WTC11 (cell line): ENCODE measurements around the gene RILP. TPM values are rescaled to one million over a fixed set of nuclear protein-coding genes. Genes with fewer than 3 reads are reported as not detected.

Source experiments
- ATAC-seq: fragments of 200-7000 bp; cut with Tn5 transposase; 2 replicates; pipeline ENCODE4 v1.10.0; 2021; ENCODE audit warnings: mild to moderate bottlenecking, moderate library complexity
- CTCF ChIA-PET: fragments of 300-600 bp; sonication (Branson Sonifier 250); formaldehyde crosslinking; loops from one replicate; lab custom pipeline; 2021; ENCODE audit warnings: antibody characterized with exemption; lab: Charles Lee
- POLR2A ChIA-PET: fragments of 350-600 bp; sonication (Branson Sonifier 250); formaldehyde crosslinking; loops from one replicate; lab custom pipeline; 2021; ENCODE audit warnings: antibody characterized with exemption; lab: Charles Lee
- DNase-seq: peaks from one replicate; pipeline ENCODE4 v3.0.0; 2021; ENCODE audit warnings: low spot score
- H3K27ac Mint-ChIP-seq: 2 replicates; pipeline ENCODE4 v1.8.0; 2021; ENCODE audit warnings: mixed read lengths
- H3K27me3 Mint-ChIP-seq: 2 replicates; pipeline ENCODE4 v1.8.0; 2021; ENCODE audit warnings: low read depth, mild to moderate bottlenecking, moderate library complexity, mixed read lengths
- H3K36me3 Mint-ChIP-seq: 2 replicates; pipeline ENCODE4 v1.8.0; 2021; ENCODE audit warnings: mixed read lengths
- H3K4me1 Mint-ChIP-seq: 2 replicates; pipeline ENCODE4 v1.8.0; 2022; ENCODE audit warnings: mixed read lengths
- H3K4me3 Mint-ChIP-seq: 2 replicates; pipeline ENCODE4 v1.8.0; 2021; ENCODE audit warnings: mild to moderate bottlenecking, moderate library complexity, mixed read lengths
- H3K9me3 Mint-ChIP-seq: 2 replicates; pipeline ENCODE4 v1.8.0; 2021; ENCODE audit warnings: mixed read lengths
- AR ChIP-seq: fragments of 250-450 bp; sonication (Bioruptor Pico); IDR thresholded peaks from 2 replicates; pipeline ENCODE4 v1.9.0; 2021; ENCODE audit warnings: mild to moderate bottlenecking
- CDX4 ChIP-seq: fragments of 250-450 bp; sonication (Bioruptor Pico); IDR thresholded peaks from 2 replicates; pipeline ENCODE4 v1.9.0; 2021; ENCODE audit warnings: moderate library complexity, mild to moderate bottlenecking, inconsistent platforms, borderline replicate concordance
- FOXJ3 ChIP-seq: sonication (generic); formaldehyde crosslinking; IDR thresholded peaks from 2 replicates; pipeline ENCODE4 v1.9.0; 2021; ENCODE audit warnings: missing genetic modification reagents, mild to moderate bottlenecking, borderline replicate concordance
- FOXP4 ChIP-seq: sonication (generic); formaldehyde crosslinking; IDR thresholded peaks from 2 replicates; pipeline ENCODE4 v1.8.0; 2022; ENCODE audit warnings: mild to moderate bottlenecking, missing genetic modification reagents
- GABPB1 ChIP-seq: sonication (generic); formaldehyde crosslinking; IDR thresholded peaks from 2 replicates; pipeline ENCODE4 v1.8.1; 2023; ENCODE audit warnings: mild to moderate bottlenecking, missing genetic modification reagents
- JUN ChIP-seq: sonication (generic); formaldehyde crosslinking; IDR thresholded peaks from 2 replicates; pipeline ENCODE4 v1.8.0; 2023; ENCODE audit warnings: mild to moderate bottlenecking, missing genetic modification reagents
- NFYB ChIP-seq: sonication (generic); formaldehyde crosslinking; conservative IDR thresholded peaks from 2 replicates; pipeline ENCODE4 v1.8.0; 2022; ENCODE audit warnings: low read depth, missing genetic modification reagents
- SMAD3 ChIP-seq: sonication (generic); formaldehyde crosslinking; IDR thresholded peaks from 2 replicates; pipeline ENCODE4 v1.8.0; 2022; ENCODE audit warnings: missing genetic modification reagents, mild to moderate bottlenecking, borderline replicate concordance
- SMAD4 ChIP-seq: sonication (generic); formaldehyde crosslinking; IDR thresholded peaks from 2 replicates; pipeline ENCODE4 v1.8.0; 2022; ENCODE audit warnings: mild to moderate bottlenecking, missing genetic modification reagents
- SP1 ChIP-seq: sonication (generic); formaldehyde crosslinking; conservative IDR thresholded peaks from 2 replicates; pipeline ENCODE4 v1.8.1; 2022; ENCODE audit warnings: missing genetic modification reagents
- TP53 ChIP-seq: sonication (generic); formaldehyde crosslinking; IDR thresholded peaks from 2 replicates; pipeline ENCODE4 v1.8.1; 2023; ENCODE audit warnings: mild to moderate bottlenecking, missing genetic modification reagents
- ZNF423 ChIP-seq: fragments of 250-450 bp; sonication (Bioruptor Pico); IDR thresholded peaks from 2 replicates; pipeline ENCODE4 v2.1.2; 2022; ENCODE audit warnings: mild to moderate bottlenecking, moderate library complexity
- ZSCAN18 ChIP-seq: fragments of 250-450 bp; sonication (Bioruptor Pico); IDR thresholded peaks from 2 replicates; pipeline ENCODE4 v2.1.2; 2022; ENCODE audit warnings: mild to moderate bottlenecking, moderate library complexity
- total RNA-seq: library from RNA; stranded (reverse); gene quantifications from 3 replicates; pipeline ENCODE4 v1.2.3, GENCODE V29; 2021
- TF ChIP-seq, protein P1 (sequence below): sonication (generic); formaldehyde crosslinking; IDR thresholded peaks from 2 replicates; pipeline ENCODE4 v1.8.0; 2022; ENCODE audit warnings: mild to moderate bottlenecking, missing genetic modification reagents
- TF ChIP-seq, protein P2 (sequence below): sonication (generic); formaldehyde crosslinking; IDR thresholded peaks from 2 replicates; pipeline ENCODE4 v1.8.1; 2022; ENCODE audit warnings: mild to moderate bottlenecking, missing genetic modification reagents, moderate library complexity, borderline replicate concordance
- TF ChIP-seq, protein P3 (sequence below): sonication (generic); formaldehyde crosslinking; IDR thresholded peaks from 2 replicates; pipeline ENCODE4 v1.8.0; 2022; ENCODE audit warnings: missing genetic modification reagents

The RILP gene
- total RNA-seq, 1 experiment from 2014 or later: 11.7 TPM

DNA sequence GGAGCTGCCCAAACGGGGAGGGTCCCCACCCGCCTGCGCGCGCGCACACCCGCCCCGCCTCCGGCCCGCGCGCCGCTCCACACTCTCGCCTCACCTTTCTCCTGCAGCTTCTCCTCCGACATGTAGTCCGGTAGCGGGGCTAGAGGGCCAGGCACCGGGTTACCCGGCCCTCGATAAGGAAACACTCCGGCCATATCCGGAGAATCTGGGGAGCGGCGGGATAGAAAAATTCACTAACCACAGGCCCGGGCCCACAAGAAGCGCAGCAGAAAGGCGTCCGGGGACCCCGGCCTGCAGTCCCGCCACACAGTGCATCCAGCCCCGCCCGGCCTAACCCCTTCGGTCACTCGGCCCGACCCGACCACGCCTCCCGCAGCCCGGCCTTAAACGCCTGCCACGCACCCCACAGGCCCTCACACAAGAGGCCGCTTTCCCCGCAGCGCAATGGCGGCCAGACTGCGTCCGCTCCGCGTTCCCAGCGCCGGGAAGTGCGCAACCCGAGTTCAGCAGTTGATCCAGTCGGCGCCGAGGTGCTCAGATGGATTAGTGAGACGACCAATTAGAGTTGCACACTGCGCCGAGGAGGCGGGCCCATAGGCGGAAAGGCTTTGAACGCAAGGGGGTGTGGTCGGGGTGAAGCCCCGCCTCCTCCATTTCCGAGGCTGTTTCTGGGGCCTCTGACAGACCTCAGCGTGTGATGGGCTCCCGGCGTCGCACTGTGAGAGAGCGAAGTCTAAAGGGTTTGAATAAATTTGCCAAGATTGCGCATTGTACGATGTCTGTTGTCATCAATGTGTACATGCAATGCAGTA is 34.9 kb upstream of the RILP start, which contains the start of gene PRPF8 (continued):
- TF ChIP-seq FOXP4 (CRISPR knock-in tag): 0 out of 2 replicates have a peak, but pooled peaks have one; percentile 20
- TF ChIP-seq, protein P1, sequence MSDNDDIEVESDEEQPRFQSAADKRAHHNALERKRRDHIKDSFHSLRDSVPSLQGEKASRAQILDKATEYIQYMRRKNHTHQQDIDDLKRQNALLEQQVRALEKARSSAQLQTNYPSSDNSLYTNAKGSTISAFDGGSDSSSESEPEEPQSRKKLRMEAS (CRISPR knock-in tag): peak; percentile 82
- TF ChIP-seq, protein P2, sequence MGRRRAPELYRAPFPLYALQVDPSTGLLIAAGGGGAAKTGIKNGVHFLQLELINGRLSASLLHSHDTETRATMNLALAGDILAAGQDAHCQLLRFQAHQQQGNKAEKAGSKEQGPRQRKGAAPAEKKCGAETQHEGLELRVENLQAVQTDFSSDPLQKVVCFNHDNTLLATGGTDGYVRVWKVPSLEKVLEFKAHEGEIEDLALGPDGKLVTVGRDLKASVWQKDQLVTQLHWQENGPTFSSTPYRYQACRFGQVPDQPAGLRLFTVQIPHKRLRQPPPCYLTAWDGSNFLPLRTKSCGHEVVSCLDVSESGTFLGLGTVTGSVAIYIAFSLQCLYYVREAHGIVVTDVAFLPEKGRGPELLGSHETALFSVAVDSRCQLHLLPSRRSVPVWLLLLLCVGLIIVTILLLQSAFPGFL (CRISPR knock-in tag): no peak
- TF ChIP-seq SP1: peak; percentile 97
- TF ChIP-seq TP53 (CRISPR knock-in tag): no peak
- TF ChIP-seq, protein P3, sequence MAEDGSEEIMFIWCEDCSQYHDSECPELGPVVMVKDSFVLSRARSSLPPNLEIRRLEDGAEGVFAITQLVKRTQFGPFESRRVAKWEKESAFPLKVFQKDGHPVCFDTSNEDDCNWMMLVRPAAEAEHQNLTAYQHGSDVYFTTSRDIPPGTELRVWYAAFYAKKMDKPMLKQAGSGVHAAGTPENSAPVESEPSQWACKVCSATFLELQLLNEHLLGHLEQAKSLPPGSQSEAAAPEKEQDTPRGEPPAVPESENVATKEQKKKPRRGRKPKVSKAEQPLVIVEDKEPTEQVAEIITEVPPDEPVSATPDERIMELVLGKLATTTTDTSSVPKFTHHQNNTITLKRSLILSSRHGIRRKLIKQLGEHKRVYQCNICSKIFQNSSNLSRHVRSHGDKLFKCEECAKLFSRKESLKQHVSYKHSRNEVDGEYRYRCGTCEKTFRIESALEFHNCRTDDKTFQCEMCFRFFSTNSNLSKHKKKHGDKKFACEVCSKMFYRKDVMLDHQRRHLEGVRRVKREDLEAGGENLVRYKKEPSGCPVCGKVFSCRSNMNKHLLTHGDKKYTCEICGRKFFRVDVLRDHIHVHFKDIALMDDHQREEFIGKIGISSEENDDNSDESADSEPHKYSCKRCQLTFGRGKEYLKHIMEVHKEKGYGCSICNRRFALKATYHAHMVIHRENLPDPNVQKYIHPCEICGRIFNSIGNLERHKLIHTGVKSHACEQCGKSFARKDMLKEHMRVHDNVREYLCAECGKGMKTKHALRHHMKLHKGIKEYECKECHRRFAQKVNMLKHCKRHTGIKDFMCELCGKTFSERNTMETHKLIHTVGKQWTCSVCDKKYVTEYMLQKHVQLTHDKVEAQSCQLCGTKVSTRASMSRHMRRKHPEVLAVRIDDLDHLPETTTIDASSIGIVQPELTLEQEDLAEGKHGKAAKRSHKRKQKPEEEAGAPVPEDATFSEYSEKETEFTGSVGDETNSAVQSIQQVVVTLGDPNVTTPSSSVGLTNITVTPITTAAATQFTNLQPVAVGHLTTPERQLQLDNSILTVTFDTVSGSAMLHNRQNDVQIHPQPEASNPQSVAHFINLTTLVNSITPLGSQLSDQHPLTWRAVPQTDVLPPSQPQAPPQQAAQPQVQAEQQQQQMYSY: peak; percentile 91
- TF ChIP-seq GABPB1 (CRISPR knock-in tag): peak; percentile 54; the same call in 1 of the 2 replicates
- no peak for TF ChIP-seq SMAD4 (CRISPR knock-in tag)
- no peak for TF ChIP-seq CDX4
- TF ChIP-seq ZSCAN18 (CRISPR knock-in tag): no peak
- TF ChIP-seq NFYB: peak; percentile 86
- TF ChIP-seq JUN (CRISPR knock-in tag): peak; percentile 36; the same call in 1 of the 2 replicates
- TF ChIP-seq, all 79 proteins: peak for 17

GRCh38 chr17:1683459-1683858 is 33.8 kb upstream of the RILP start:
- Mint-ChIP-seq H3K27me3 (no peaks in the 10 kb centered on the region), H3K9me3 (no peaks in the 10 kb centered on the region; the same call in 1 of the 2 replicates), H3K27ac (0 out of 2 replicates have a peak overlapping the region, but pooled peaks have one; percentile 87), H3K4me1 (peaks cover 13% of the 10 kb centered on the region), H3K4me3 (peak overlapping the region; percentile 95), H3K36me3 (peaks cover 57% of the 10 kb centered on the region)
- TF ChIP-seq SMAD3 (CRISPR knock-in tag) (no peak), ZNF423 (no peak), FOXJ3 (CRISPR knock-in tag) (no peak), AR (no peak)
- no peak for DNase-seq
- ATAC-seq: no peak
- CTCF ChIA-PET: interaction anchor here (1.1 to 1.4 kb wide), 3 partner anchors 10 to 34 kb away, joined by 3 to 11 read pairs (median 6); partner anchors contain the start of gene RILP
- POLR2A ChIA-PET: interaction anchor here (1.1 to 1.7 kb wide), 3 partner anchors 14 to 34 kb away, joined by 5 to 9 read pairs (median 6); partner anchors contain the start of gene RILP
